ENCODE measurements around the gene HSPG2. TPM values are rescaled to one million over a fixed set of nuclear protein-coding genes. Genes with fewer than 3 reads are reported as not detected.
"Not testable (repeated sequence)": the region's sequence is repeated elsewhere in the genome, so short reads cannot be mapped to it uniquely, and the experiment has no call there.

HSPG2 gene
- total and polyA plus RNA-seq, 9 donors, result 27.3 to 294 (median 92.6) TPM

DNA sequence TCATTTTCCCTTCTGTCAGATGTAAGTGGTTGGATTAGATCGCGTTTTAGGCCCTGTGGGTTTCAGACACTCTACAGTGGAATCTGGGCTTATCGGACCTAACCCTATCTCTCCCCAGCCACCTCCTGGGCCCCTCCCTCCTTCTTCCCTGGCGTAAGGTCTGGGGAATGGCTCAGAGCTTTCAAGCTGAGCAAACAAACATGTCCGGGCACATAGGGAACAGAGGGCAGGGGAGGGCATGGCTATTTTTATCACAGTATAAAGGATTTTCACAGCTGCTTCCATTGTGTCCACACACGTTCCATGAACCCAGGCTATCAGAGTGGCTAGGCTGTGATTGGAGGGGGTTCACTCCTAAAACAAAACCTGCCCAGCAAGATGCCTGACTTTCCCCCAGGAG, 37.6 kb upstream of the HSPG2 start:
- intact Hi-C loops (cut with DNase I); H3K4me3 ChIP-seq: not testable (repeated sequence)

DNA sequence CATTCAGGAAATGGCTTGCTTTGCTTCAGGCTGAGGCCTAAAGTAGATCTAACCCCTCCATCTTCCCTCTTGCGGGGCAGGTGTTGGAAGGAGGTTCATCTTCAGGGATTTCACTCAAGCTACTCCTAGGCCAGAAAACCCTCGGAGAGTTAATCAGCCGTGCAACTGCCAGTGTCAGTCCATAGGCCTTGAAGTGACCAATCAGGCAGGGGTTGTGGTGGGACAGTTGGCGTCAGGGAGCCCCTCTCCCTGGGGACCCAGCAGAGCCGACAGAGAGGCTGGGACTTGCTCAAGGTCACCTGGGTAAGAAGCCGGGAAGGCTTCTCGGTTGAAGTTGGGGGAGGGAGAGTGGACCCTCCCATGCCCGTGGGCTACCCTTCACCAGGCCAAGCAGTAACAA, 36.8 kb upstream of the HSPG2 start:
- H3K4me3 ChIP-seq; H3K27ac ChIP-seq; H3K4me1 ChIP-seq (ENCODE audit: insufficient read depth); intact Hi-C loops (cut with DNase I); DNase-seq; H3K36me3 ChIP-seq; H3K9me3 ChIP-seq; H3K27me3 ChIP-seq: not testable (repeated sequence)
- 66 to 78% (median 76%) methylated on average over 8 of the region's 8 CpGs for WGBS, 3 donors

More for the DNA sequence above, 37.6 kb upstream of the HSPG2 start:
- not testable (repeated sequence) for H3K36me3 ChIP-seq; H3K27ac ChIP-seq; H3K27me3 ChIP-seq; H3K9me3 ChIP-seq; DNase-seq; H3K4me1 ChIP-seq (ENCODE audit: insufficient read depth)
- 55 to 57% (median 56%) methylated on average over 6 of the region's 6 CpGs for WGBS, 3 donors

DNA sequence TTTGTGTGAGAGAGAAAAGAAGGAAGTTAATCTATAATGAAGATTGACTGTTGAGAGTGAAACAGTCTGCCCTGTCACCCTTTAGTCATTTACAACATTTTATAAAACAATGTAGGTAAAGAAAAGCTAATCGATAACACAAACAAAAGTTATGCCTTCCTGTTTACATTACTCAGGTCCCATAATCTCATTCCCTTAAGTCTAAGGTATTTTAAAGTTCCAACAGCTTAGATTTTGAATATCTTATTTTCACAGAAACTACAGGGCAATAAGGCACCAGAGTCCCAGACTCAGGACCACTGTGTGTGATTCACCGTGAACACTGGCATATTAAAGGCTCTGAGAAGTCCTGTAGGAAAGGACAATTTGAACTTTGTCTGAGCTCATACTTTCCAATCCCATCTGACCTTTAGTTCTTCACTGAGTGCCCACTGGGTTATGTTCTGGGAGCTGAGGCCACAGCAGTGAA, 35.9 kb upstream of the HSPG2 start:
- intact Hi-C loops (cut with DNase I); DNase-seq; H3K9me3 ChIP-seq; H3K27ac ChIP-seq; H3K4me3 ChIP-seq; H3K4me1 ChIP-seq (ENCODE audit: insufficient read depth); H3K27me3 ChIP-seq; H3K36me3 ChIP-seq: not testable (repeated sequence)
- WGBS, 3 donors, result 47 to 59% (median 47%) methylated on average over 2 of the region's 2 CpGs

DNA sequence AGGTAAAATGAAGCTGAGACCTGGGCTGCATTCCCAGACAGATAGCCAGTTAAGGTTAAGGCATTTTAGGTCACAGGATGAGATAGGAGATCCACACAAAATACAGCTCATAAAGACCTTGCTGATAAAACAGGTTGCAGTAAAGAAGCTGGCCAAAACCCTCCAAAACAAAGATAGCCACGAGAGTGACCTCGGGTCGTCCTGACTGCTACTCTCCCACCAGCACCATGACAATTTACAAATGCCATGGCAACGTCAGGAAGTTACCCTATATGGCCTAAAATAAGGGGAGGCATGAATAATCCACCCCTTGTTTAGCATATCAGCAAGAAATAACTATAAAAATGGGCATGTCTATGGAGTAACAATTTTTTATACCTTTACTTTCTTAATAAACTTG, 33.4 kb upstream of the HSPG2 start:
- H3K4me1 ChIP-seq (ENCODE audit: insufficient read depth); DNase-seq; H3K4me3 ChIP-seq; H3K27me3 ChIP-seq; intact Hi-C loops (cut with DNase I); H3K36me3 ChIP-seq; H3K9me3 ChIP-seq; H3K27ac ChIP-seq: not testable (repeated sequence)
- WGBS, 3 donors, result 1 to 15% (median 3%) methylated on average over 4 of the region's 4 CpGs

DNA sequence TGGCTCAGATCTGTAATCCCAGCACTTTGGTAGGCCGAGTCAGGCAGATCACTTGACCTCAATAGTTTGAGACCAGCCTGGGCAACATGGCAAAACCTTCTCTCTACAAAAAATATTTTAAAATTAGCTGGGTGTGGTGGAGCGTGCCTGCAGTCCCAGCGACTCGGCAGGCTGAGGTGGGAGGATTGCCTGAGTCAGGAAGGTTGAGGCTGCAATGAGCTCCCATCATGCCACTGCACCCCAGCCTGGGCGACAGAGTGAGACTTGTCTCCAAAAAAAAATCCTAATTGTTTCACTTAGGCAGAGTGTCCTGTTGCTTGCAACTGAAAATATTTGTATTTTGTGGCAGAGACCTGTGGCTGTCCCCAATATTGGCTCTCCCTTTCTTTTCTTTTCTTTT, 32.0 kb upstream of the HSPG2 start:
- H3K9me3 ChIP-seq; DNase-seq; H3K36me3 ChIP-seq; H3K27me3 ChIP-seq; H3K4me1 ChIP-seq (ENCODE audit: insufficient read depth); H3K4me3 ChIP-seq; H3K27ac ChIP-seq: not testable (repeated sequence)
- intact Hi-C loops (cut with DNase I), result loop anchor here in 2 of 4 donors (10.0 kb wide), 1 partner anchor 104 kb away; no protein-coding TSS in a partner anchor
- 74 to 92% (median 77%) methylated on average over 5 of the region's 5 CpGs for WGBS, 3 donors

DNA sequence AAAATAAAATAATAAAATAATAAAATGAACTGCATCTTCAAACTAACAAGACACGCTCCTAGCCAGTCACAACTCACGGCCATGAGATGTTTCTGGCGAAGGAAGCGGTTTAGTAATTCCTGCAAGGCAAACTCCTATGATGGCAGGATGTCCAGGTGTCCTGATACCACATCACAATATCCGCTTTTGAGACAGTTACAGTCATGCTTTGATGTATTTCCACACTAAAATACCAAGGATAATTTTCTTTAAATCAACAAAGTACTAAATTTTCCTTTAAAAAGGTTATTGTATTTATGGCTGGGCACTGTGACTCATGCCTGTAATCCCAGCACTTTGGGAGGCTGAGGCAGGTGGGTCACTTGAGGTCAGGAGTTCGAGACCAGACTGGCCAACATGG, 30.1 kb upstream of the HSPG2 start:
- not testable (repeated sequence) for DNase-seq; H3K36me3 ChIP-seq; H3K9me3 ChIP-seq; H3K27me3 ChIP-seq; H3K27ac ChIP-seq; H3K4me1 ChIP-seq (ENCODE audit: insufficient read depth); H3K4me3 ChIP-seq
- 90 to 92% (median 91%) methylated on average over 6 of the region's 6 CpGs for WGBS, 3 donors
- intact Hi-C loops (cut with DNase I), result loop anchor here in 2 of 4 donors (10.0 kb wide), 1 partner anchor 102 kb away; no protein-coding TSS in a partner anchor

DNA sequence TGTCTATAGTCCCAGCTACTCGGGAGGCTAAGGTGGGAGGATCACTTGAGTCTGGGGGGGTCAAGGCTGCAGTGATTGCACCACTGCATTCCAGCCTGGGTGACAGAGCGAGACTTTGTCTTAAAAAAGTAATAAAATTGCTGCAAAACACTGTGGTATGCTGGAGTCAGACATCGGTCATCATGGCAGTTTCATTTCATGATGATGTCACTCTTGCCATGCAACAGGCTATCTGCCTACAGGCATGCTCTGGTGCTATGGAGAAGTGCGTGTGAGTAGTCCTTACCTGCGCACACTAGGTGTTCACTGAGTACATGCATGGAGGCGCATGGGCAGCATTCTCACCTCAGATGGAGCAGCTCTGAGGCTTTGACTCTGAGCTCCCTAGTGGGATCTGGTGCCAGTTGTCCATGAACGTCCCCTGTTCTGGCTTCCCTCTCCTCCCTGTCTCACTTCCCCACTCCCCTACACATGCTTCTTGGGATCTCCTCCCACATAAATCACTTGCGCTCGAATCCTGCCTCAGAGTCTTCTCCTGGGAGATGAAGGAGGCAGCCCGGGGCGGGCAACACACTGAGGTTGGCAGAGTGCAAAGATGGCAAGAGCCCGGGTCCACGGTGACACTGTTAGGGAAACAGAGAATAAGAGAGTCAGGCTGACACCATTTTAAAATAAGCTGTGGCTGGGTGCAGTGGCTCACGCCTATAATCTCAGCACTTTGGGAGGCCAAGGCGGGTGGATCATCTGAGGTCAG, 29.3 kb upstream of the HSPG2 start:
- Histone ChIP-seq H3K36me3 (no peaks in the 10 kb centered on the region), H3K9me3 (no peaks in the 10 kb centered on the region), H3K27me3 (no peaks in the 10 kb centered on the region), H3K4me1 (ENCODE audit: insufficient read depth) (no peaks in the 10 kb centered on the region), H3K4me3 (no peak overlapping the region), H3K27ac (no peak overlapping the region)
- intact Hi-C loops (cut with DNase I), result loop anchor here in 2 of 4 donors (10.0 kb wide), 1 partner anchor 102 kb away; no protein-coding TSS in a partner anchor
- no peak for TF ChIP-seq POLR2A (IDR thresholded peaks at IDR 0.05)
- no peak for TF ChIP-seq EP300 (IDR thresholded peaks at IDR 0.05)
- TF ChIP-seq, protein P1, sequence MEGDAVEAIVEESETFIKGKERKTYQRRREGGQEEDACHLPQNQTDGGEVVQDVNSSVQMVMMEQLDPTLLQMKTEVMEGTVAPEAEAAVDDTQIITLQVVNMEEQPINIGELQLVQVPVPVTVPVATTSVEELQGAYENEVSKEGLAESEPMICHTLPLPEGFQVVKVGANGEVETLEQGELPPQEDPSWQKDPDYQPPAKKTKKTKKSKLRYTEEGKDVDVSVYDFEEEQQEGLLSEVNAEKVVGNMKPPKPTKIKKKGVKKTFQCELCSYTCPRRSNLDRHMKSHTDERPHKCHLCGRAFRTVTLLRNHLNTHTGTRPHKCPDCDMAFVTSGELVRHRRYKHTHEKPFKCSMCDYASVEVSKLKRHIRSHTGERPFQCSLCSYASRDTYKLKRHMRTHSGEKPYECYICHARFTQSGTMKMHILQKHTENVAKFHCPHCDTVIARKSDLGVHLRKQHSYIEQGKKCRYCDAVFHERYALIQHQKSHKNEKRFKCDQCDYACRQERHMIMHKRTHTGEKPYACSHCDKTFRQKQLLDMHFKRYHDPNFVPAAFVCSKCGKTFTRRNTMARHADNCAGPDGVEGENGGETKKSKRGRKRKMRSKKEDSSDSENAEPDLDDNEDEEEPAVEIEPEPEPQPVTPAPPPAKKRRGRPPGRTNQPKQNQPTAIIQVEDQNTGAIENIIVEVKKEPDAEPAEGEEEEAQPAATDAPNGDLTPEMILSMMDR (IDR thresholded peaks at IDR 0.05), result no peak
- DNase-seq, result no peak
- WGBS, 3 donors, result 68 to 79% (median 75%) methylated on average over 15 of the region's 15 CpGs

Data from ovary (tissue), 9 donors.